HG03432 (cell line): ENCODE measurements around the gene CPNE2.
"Not testable (repeated sequence)": the region's sequence is repeated elsewhere in the genome, so short reads cannot be mapped to it uniquely, and the experiment has no call there.

Experiments
- ATAC-seq: cut with Tn5 transposase; IDR thresholded peaks from one replicate; pipeline ENCODE4 v1.9.1; 2021; ENCODE audit warnings: mild to moderate bottlenecking, moderate library complexity; ENCODE audit not compliant: unreplicated experiment

CPNE2 gene

GRCh38 chr16:57189527-57189926 lies 97.1 kb downstream of the CPNE2 start:
- ATAC-seq: not testable (repeated sequence)

GRCh38 chr16:57190136-57190535 lies 97.8 kb downstream of the CPNE2 start:
- no peak for ATAC-seq

- no peak for ATAC-seq
Observed at GRCh38 chr16:57191056-57191571, 98.7 kb downstream of the CPNE2 start.

GRCh38 chr16:57192146-57192545 lies 99.8 kb downstream of the CPNE2 start:
- no peak for ATAC-seq

- ATAC-seq: no peak
Observed at GRCh38 chr16:57192720-57193486, 100.5 kb downstream of the CPNE2 start.

- ATAC-seq: no peak
Observed at GRCh38 chr16:57194512-57194911, 102.1 kb downstream of the CPNE2 start.

GRCh38 chr16:57196286-57196685 lies 103.9 kb downstream of the CPNE2 start:
- no peak for ATAC-seq

- no peak for ATAC-seq
Observed at GRCh38 chr16:57196753-57197152, 104.4 kb downstream of the CPNE2 start.
